Ramos (cell line): ENCODE measurements around the gene VMO1.

ENCODE experiments used
- in situ Hi-C: fragments of 300-500 bp; cut with MboI; formaldehyde crosslinking; loops from one replicate; pipeline ENCODE4 v1.14.3; 2022; ENCODE audit warnings: low sequenced_read_pairs; ENCODE audit not compliant: unreplicated experiment

The VMO1 gene

GRCh38 chr17:4800462-4801196, 14.5 kb upstream of the VMO1 start:
- in situ Hi-C loops, result no loop called here

GRCh38 chr17:4796552-4796920, 10.4 kb upstream of the VMO1 start:
- in situ Hi-C loops, result no loop called here

GRCh38 chr17:4795168-4795567, 9.0 kb upstream of the VMO1 start:
- in situ Hi-C loops, result no loop called here

GRCh38 chr17:4790705-4791088, 4.5 kb upstream of the VMO1 start:
- in situ Hi-C loops, result no loop called here

- in situ Hi-C loops, result no loop called here
Observed at GRCh38 chr17:4789951-4790704, 4.0 kb upstream of the VMO1 start.

- in situ Hi-C loops, result no loop called here
Observed at GRCh38 chr17:4789701-4789950, 3.5 kb upstream of the VMO1 start.

GRCh38 chr17:4788807-4789700, 2.9 kb upstream of the VMO1 start, which contains the start of gene GLTPD2:
Gene GLTPD2 (plus strand): TSS chr17:4788964. CDS start chr17:4789012, 48 bp downstream.
- in situ Hi-C loops, result no loop called here

- in situ Hi-C loops, result no loop called here
Observed at GRCh38 chr17:4788159-4788806, 2.1 kb upstream of the VMO1 start.

GRCh38 chr17:4786516-4786915, 352 bp upstream of the VMO1 start:
- in situ Hi-C loops, result no loop called here

GRCh38 chr17:4785311-4786105, 656 bp downstream of the VMO1 start:
- in situ Hi-C loops, result no loop called here

- in situ Hi-C loops, result no loop called here
Observed at GRCh38 chr17:4782652-4783051, 3.5 kb downstream of the VMO1 start.

- in situ Hi-C loops, result no loop called here
Observed at GRCh38 chr17:4780325-4780955, 5.7 kb downstream of the VMO1 start.

- in situ Hi-C loops, result no loop called here
Observed at GRCh38 chr17:4777969-4778760, 8.0 kb downstream of the VMO1 start.

GRCh38 chr17:4772235-4772613, 13.9 kb downstream of the VMO1 start:
- in situ Hi-C loops, result no loop called here

- in situ Hi-C loops, result no loop called here
Observed at GRCh38 chr17:4771519-4772234, 14.5 kb downstream of the VMO1 start, which contains the start of gene TM4SF5. Gene TM4SF5 (plus strand): TSS chr17:4771886. CDS start chr17:4771923, 37 bp downstream.

- in situ Hi-C loops, result no loop called here
Observed at GRCh38 chr17:4769628-4770027, 16.5 kb downstream of the VMO1 start.

- in situ Hi-C loops, result no loop called here
Observed at GRCh38 chr17:4768298-4768697, 17.9 kb downstream of the VMO1 start.

- in situ Hi-C loops, result no loop called here
Observed at GRCh38 chr17:4766723-4767122, 19.4 kb downstream of the VMO1 start.
